GM18907 (cell line): ENCODE results near the gene TTI1.
"Not testable (repeated sequence)": the region's sequence is repeated elsewhere in the genome, so short reads cannot be mapped to it uniquely, and the experiment has no call there.

Experiments used
- ATAC-seq: cut with Tn5 transposase; IDR thresholded peaks from one replicate; pipeline ENCODE4 v1.9.1; 2021; ENCODE audit warnings: mild to moderate bottlenecking, moderate library complexity; ENCODE audit not compliant: unreplicated experiment

TTI1 gene

DNA sequence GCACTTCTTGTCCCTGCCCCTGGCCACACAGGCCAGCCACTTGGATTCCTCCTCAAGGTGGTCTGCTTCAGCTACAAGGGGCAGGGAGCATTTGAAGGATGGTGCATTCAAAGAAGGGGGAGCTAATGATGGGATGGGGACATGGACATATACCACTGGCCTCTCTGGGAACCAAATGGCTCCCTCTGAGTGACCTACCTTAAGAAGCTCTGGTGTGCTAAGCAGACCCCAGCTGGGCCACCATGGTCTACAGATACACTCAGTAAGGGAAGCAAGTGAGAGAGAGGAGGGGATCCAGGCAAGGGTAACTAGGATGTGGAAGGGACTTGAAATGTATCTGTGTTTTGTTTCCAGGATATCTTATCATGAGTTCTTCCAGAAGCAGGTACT lies 62.4 kb downstream of the TTI1 start:
- no peak for ATAC-seq

DNA sequence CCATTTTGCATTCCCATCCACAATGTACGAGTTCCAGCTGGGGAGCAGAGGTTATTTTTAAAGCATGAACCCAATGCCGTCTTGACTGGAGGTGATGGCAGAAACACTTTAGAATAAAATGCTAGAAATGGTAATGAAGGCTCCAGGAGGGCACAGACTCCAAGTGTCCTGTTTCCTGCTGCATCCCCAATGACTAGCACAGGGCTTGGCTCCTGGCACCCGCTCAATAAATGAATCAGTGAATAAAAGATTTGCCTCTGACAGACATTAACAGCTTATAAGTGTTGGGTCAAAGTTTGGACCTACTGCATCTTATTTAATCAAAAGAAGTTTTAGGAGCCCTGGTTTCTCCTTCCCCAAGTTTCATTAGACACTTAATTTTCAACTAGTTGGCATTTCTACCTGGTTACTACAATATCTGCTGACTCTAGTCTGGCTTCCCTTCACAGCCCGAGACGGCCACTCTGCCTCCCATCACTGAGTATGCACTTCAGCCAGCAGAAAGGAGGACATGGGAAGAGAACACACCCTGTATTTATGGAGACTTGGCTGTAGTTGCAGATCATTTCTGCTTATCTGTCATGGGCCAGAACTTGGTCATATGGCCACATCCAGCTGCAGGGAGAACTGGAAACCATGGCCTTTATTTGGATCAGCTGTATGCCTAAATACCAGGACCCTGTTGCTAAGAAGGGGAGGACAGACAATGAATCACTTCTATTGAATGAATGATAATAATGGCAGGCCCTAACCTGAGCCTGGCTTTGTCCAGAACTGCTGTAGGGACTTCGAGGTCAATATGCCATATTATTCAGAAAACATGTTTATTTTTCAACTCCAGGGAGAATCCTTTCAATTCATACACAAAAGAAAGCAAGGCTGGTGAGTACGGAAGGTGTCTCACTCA lies 63.1 kb downstream of the TTI1 start:
- ATAC-seq = no peak

DNA sequence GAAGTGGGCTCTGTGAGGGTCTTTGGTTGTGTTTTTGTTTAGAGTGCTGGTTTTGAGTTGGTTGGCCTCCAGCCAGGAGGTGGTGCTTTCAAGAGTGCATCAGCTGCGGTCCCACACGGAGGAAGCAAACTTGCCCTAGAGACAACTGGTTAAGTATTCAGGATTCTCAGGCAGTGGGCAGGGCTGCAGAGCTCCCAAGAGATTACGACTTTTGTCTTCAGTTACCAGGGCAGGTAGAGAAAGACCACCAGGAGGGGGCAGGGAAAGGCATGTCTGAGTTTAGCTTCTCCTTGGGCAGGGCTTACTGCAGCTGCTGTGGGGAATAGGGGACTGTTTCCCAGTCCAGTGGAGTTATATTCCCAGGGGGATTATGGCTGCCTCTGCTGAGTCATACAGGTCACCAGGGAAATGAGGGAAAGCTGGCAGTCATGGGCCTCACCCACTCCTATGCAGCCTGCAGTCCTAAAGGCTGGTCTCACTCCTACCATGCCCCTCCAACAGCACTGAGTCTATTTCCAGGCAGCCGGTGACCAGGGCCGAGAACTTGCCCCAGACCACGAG lies 64.3 kb downstream of the TTI1 start:
- no peak for ATAC-seq

DNA sequence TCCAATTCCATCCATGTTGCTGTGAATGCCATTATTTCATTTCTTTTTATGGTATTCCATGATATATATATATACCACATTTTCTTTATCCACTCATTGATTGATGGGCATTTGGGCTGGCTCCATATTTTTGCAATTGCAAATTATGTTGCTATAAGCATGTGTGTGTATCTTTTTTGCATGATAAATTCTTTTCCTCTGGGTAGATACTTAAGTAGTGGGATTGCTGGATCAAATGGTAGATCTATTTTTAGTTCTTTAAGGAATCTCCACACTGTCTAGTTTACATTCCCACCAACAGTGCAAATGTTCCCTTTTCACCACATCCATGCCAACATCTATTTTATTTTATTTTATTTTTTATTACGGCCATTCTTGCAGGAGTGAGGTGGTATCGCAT lies 69.8 kb downstream of the TTI1 start:
- not testable (repeated sequence) for ATAC-seq

DNA sequence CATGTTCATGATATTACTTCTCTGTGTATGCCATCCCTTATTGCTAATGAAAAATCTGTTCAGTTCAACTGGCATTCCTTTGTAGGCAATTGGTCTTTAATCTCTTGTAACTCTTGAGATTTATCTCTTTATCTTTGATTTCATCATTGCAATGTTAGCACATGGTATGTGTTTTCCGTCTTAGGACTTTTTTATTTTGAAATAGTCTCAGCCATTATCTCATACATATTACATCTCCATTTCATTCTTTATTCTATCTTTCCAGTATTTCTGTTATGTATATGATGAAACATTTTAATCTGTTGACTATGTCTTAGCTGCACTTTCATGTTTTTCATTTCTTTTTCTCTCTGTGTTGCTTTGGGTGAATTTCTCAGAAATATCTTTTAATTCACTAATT lies 72.2 kb downstream of the TTI1 start:
- ATAC-seq = no peak

DNA sequence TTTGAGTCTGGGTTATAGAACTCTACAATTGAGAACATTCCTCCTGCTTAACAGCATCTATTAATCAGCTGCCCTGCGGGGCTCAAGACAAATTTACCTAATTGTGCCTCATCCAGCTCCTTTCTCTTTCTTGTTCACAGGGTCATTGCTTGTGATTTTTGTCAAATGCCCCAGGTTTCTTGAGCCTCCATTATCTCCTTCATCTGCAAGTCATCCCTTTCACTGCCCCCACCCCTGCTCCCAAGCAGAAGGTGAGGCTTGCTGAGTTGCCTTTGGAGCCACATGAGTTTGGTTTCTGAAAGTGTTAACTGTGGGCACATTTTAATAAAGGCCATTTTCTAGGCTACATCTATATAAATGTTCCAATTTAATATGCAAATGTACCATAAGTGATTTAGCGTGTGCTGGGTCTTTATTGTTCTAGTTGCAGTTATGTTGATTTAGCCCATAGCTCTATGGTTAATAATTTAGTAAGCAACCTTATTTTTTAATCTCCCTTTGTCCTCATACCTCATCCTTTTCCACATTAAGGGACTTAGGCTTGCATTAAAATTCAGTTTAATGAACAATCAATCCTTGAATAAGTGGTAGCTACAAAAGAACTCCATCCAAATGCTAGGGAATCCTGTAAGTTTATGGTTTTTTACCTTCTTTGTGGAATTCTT lies 74.3 kb downstream of the TTI1 start:
- ATAC-seq = no peak

DNA sequence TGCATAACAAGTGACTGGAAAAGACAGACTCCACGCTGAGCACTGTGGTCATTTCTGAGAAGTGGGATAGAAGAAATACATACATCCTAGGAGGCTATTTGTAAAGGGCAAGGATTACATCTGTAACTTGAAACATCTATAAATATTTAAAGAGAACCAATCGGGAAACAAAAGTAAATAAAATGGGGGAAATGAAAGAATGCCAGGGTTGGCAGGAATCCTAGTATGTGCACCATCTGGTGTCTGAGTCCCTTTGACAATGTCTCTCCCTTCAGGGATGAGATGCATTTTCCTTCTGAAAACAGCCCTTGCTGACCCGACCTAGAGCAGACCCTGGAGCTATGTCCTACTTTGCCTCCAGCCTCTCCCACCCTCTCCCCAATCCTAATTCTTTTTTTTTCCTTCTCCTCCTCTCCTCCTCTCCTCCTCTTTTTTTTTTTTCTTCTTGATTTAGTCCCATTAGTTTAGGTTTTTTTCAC lies 77.1 kb downstream of the TTI1 start:
- ATAC-seq = no peak

DNA sequence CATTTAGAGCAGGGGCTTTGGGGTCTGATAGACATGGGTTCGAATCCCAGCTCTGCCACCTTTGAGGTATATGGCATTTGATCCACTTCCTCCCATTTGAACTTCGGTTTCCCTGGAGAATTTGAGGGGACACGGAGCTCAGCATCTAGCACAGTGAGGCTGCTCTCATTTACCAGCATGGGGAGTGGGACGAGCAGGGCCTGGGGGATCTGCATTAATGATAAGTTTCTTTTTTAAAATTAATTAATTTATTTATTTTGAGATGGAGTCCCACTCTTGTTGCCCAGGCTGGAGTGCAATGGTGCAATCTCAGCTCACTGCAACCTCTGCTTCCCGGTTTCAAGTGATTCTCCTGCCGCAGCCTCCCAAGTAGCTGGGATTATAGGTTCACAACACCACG lies 77.7 kb downstream of the TTI1 start:
- ATAC-seq = no peak

DNA sequence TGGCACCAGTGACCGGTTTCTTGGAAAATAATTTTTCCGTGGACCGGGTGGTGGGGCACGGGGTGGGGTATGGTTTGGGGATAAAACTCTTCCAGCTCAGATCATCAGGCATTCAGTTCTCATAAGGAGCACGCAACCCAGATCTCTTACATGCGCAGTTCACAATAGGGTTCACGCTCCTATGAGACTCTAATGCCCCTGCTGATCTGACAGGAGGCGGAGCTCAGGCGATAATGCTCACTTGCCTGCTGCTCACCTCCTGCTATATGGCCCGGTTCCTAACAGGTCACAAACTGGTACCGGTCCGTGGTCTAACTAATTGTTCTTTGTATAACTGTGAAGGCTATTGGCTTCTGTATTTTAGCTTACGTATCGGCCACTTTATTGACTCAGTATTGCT lies 78.6 kb downstream of the TTI1 start:
- ATAC-seq = no peak

DNA sequence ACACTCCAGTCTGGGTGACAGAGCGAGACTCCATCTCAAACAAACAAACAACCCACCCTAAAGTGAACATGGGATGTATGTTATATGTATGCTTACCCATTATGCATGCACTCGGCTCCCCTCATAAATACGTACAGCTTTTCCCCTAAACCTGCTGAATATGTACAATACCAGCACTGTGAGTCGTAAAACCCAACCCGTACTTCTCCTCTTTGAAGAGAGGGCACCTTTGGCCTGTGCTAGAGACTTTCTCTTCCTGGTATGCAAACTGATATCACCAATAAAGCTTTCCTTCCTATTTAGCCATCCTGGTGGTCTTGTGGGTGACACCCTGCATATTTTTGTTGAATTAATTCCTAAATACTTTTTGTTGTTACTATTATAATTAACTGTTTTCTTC lies 79.1 kb downstream of the TTI1 start:
- no peak for ATAC-seq

DNA sequence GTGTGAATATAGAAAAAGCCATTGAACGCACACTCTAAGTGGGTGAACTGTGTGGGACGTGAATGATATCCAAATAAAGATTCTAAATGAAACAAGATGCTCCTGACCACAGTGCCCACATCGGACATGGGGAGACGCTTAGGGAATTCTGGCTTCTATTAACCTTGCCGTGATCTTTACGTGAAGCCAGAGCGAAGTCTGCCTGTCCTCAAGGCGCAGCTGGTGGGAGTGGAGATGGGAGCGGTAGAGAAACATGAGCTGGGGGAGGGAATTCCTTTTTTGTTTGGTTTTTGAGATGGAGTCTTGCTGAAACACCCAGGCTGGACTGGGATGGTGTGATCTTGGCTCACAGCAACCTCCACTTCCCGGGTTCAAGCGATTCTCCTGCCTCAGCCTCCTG lies 84.3 kb downstream of the TTI1 start:
- no peak for ATAC-seq

DNA sequence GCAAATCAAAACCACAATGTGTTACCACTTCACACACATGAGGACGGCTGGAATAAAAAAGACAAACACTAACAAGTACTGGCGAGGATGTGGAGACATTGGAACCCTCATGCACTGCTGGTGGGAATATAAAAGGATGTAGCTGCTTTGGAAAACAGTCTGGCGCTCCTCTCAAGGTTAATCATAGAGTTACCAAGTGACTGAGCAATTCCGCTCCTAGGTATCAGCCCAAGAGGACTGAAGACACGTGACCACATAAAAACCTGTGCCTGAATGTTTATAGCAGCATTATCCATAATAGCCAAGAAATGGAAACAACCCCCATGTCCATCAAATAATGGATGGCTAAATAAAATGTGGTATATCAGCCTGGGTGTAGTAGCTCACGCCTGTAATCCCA lies 85.3 kb downstream of the TTI1 start:
- no peak for ATAC-seq

DNA sequence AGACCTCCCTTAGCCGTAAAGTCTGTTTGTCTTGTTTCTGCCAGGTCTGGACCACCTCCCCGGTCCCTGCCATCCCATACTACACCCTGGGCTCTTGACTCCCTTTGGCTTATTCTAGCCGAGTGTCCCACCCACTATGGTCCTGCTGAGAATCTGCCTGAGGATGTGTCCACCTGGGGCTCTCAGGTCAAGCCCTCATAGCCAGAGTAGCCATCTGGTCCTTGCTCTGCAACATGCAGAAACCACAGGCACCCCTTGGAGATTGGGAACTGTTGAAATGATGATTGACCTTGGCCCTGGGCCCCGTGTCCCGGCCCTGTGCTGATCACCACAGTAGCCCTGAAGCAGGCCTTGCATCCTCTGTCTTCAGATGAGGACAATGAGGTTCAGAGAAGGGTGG lies 86.3 kb downstream of the TTI1 start:
- no peak for ATAC-seq

DNA sequence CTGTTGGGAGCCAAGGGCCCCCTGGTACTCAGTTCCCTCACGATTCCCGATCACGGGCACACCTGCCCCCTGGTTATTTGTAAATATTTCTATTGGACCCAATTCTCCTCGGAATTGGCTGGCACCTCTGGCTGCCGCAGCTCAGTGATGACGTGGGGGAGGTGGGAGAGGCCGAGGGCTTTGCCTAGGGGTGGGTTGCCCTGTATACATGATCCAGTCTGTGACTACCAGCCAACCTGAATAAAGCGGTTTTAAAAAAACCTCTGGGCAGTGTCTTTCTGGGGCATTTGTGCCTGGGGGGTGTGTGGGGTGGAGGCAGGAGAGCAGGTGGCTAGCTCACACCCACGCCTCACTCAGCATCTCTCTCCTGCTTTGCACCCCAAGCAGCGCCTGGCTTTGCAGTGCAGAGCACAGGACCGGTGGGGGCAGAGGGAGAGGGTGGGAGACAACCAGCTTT lies 88.1 kb downstream of the TTI1 start:
- no peak for ATAC-seq

DNA sequence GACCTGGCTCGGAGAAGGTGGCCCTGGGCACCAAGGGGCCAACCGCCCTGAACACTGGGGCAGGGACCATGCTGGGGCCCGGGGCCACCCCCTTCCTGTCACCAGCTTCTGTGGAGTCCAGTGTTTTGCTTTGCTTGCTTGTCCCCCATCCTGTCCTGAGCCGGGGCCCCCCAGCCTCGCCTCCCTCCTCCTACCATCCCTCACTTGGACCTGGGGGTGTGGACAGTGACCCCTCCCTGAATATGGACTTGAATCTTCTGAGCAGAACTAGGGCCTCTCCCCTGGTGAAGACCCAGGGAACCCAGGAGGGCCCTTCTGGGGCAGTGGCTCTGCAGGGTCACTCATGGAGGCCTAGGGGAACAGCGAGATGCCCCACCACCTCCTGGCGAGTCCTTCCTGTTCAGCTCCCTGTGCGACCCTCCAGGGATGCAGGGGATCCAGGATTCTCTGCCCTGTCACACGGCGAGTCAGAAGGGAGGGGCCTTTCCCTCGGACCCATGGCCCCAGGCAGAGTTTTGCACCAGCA lies 88.7 kb downstream of the TTI1 start:
- no peak for ATAC-seq

DNA sequence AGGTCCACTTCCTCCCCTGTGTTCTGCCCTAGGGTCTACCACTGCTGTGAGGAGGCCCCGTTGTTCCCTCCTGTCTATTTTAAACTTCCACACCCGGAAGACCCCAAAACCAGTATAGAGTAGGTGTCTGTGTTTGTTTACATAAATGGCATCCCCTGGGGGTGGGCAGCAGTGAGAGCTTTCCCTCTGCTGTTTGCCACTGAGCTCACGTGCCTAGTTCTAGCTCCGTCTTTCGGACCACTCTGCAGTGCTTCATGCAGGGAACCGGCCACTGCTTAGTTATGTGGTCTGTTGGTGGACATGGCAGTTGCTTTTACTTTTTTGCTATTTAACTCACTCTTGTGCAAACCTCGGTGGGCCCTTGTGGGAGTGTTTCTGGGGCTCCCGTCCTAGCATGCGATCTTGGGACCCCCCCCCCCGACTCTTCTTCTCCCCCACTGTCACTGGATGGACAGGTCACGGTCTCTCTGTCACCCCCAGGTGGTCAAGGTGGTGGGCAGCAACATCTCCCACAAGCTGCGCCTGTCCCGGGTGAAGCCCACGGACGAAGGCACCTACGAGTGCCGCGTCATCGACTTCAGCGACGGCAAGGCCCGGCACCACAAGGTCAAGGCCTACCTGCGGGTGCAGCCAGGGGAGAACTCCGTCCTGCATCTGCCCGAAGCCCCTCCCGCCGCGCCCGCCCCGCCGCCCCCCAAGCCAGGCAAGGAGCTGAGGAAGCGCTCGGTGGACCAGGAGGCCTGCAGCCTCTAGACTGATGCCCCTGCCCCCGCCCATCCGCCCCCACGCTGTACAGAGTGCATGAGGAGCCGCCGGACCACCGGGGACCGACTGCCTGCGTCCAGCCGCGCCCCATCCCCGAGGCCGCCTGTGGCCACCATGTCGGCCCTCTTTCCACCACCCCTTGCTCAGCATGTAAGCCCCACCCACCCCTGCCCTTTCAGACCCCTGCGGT lies 89.5 kb downstream of the TTI1 start:
- ATAC-seq = no peak

DNA sequence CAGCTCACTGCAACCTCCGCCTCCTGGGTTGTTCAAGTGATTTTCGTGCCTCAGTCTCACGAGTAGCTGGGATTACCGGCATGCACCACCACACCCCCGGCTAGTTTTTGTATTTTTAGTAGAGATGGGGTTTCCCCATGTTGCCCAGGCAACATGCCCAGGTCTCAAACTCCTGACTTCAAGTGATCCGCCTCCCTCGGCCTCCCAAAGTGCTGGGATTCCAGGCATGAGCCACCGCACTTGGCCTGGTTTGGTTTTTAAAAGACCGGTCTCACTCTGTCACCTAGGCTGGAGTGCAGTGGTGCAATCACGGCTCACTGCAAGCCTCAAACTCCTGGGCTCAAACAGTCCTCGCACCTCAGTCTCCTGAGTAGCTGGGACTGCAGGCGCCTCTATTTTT lies 90.2 kb downstream of the TTI1 start:
- ATAC-seq = no peak

DNA sequence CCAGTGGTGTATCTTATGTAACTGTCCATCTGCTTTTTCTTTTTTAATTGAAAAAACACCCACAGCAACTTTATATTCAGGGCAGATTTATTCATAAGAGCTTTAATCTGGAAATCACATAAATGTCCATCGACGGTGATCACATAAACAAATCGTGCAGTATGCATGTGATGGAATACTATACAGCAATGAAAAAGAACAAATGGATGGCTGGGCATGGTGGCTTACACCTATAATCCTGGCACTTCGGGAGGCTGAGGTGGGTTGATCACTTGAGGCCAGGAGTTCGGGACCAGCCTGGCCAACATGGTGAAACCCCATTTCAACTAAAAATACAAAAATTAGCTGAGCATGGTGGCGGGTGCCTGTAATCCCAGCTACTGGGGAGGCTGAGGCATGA lies 91.3 kb downstream of the TTI1 start:
- ATAC-seq = no peak

DNA sequence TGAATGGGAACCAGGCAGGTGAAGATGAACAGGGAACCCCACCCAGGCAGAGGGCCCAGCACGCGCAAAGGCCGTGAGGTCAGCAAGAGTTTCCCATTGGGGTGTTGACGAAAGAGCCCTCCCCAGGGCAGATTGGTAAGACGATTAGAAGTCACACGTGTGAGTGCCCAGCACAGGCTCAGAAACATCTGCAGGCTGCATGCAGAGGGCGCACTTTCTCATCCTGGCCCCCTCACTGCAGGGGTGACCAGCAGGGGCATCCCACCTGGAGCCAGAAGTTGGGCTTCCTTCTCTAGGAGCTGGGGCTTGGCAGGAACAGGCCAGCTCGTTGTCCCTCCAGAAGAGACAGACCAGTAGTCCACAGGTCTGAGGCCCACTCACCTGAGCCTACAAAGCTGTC lies 91.9 kb downstream of the TTI1 start:
- ATAC-seq = no peak

DNA sequence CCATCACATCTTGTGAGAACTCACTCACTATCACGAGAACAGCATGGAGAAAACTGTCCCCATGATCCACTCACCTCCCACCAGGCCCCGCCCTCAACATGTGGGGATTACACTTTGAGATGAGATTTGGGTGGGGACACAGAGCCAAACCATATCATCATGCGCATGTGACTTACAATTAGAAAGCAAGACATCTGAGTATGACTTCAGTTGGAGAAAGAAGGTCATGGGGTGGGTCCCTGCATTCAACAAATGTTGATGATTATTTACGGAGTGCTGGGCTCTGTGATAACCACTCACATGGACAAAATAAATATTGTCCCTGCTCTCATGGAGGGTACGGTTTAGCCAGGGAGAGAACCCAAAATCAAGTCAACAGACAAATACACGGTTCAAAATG lies 92.4 kb downstream of the TTI1 start:
- ATAC-seq = no peak
